LNCaP clone FGC (cell line): Measurements from ENCODE around the gene ASIC1.
"Not testable (repeated sequence)": the region's sequence is repeated elsewhere in the genome, so short reads cannot be mapped to it uniquely, and the experiment has no call there.

ENCODE experiments used
- DNase-seq: peaks from one replicate; pipeline ENCODE4 v3.0.0-alpha.2; 2011; ENCODE audit warnings: low read depth
- H3K4me3 ChIP-seq: 2 replicates; pipeline ENCODE4 v1.5.1; 2011; ENCODE audit warnings: mild to moderate bottlenecking, low read depth, low read length, control low read depth
- CTCF ChIP-seq: IDR thresholded peaks from 2 replicates; pipeline ENCODE4 v1.5.1; 2012; ENCODE audit warnings: mild to moderate bottlenecking; ENCODE audit not compliant: control insufficient read depth, insufficient read depth; ENCODE audit errors: extremely low read depth

Gene ASIC1

GRCh38 chr12:50082644-50083043, 25.2 kb downstream of the ASIC1 start:
- TF ChIP-seq CTCF = no peak
- no peak for DNase-seq
- H3K4me3 ChIP-seq = no peak overlapping the region

- no peak for TF ChIP-seq CTCF
- H3K4me3 ChIP-seq = no peak overlapping the region
- DNase-seq = no peak
Measured at GRCh38 chr12:50083301-50083700, 25.9 kb downstream of the ASIC1 start.

GRCh38 chr12:50084409-50084774, 27.0 kb downstream of the ASIC1 start:
- not testable (repeated sequence) for DNase-seq
- peak overlapping the region; percentile 62 for H3K4me3 ChIP-seq

- TF ChIP-seq CTCF = peak; percentile 75
- DNase-seq = peak; percentile 68
- peak within 1 kb of the TSS; percentile 62 for H3K4me3 ChIP-seq
Measured at GRCh38 chr12:50084775-50085614, 27.6 kb downstream of the ASIC1 start, which contains the start of gene SMARCD1. TSS of gene SMARCD1 (plus strand) at chr12:50085342. CDS start at chr12:50085370, 28 bp downstream.

GRCh38 chr12:50085615-50086072, 28.2 kb downstream of the ASIC1 start:
- TF ChIP-seq CTCF = no peak

GRCh38 chr12:50086148-50086547, 28.8 kb downstream of the ASIC1 start:
- no peak for DNase-seq
- no peak for TF ChIP-seq CTCF
- H3K4me3 ChIP-seq = peak overlapping the region; percentile 62

More at GRCh38 chr12:50085615-50086072, 28.2 kb downstream of the ASIC1 start:
- peak overlapping the region; percentile 62 for H3K4me3 ChIP-seq
- no peak for DNase-seq

- TF ChIP-seq CTCF = no peak
- DNase-seq = no peak
- H3K4me3 ChIP-seq = no peak overlapping the region
Measured at GRCh38 chr12:50087151-50087550, 29.8 kb downstream of the ASIC1 start.
